Mammary epithelial cell (primary cell): ENCODE measurements around the gene COPS4.

Experiments
- EZH2 ChIP-seq: IDR thresholded peaks from 2 replicates; pipeline ENCODE4 v1.6.1; 2012; ENCODE audit warnings: low read length, inconsistent platforms, borderline replicate concordance
- TF ChIP-seq, protein P1 (sequence below), 2 donors: IDR thresholded peaks in 1 of 2; conservative IDR thresholded peaks in 1 of 2; 2 replicates each; pipeline ENCODE4 v1.5.1; 2011 to 2012; ENCODE audit warnings: inconsistent platforms in 2 of 2, low read length in 2 of 2, mild to moderate bottlenecking in 2 of 2, control low read depth in 1 of 2, low read depth in 1 of 2; ENCODE audit not compliant: insufficient read depth in 1 of 2; ENCODE audit errors: extremely low read depth in 1 of 2

GRCh38 chr4:83009529-83009928 lies 25.5 kb upstream of the COPS4 start:
- TF ChIP-seq, protein P1, sequence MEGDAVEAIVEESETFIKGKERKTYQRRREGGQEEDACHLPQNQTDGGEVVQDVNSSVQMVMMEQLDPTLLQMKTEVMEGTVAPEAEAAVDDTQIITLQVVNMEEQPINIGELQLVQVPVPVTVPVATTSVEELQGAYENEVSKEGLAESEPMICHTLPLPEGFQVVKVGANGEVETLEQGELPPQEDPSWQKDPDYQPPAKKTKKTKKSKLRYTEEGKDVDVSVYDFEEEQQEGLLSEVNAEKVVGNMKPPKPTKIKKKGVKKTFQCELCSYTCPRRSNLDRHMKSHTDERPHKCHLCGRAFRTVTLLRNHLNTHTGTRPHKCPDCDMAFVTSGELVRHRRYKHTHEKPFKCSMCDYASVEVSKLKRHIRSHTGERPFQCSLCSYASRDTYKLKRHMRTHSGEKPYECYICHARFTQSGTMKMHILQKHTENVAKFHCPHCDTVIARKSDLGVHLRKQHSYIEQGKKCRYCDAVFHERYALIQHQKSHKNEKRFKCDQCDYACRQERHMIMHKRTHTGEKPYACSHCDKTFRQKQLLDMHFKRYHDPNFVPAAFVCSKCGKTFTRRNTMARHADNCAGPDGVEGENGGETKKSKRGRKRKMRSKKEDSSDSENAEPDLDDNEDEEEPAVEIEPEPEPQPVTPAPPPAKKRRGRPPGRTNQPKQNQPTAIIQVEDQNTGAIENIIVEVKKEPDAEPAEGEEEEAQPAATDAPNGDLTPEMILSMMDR (conservative IDR thresholded peaks at IDR 0.05 in 1 of 2, IDR thresholded peaks at IDR 0.05 in 1 of 2; ENCODE audit: extremely low read depth in 1 of 2, insufficient read depth in 1 of 2, low read depth in 1 of 2, low read length in 2 of 2), result no peak
- no peak for TF ChIP-seq EZH2
